ENCODE measurements around the gene TMEM250. TPM values are rescaled to one million over a fixed set of nuclear protein-coding genes. Genes with fewer than 3 reads are reported as not detected.

The TMEM250 gene
- total and polyA plus RNA-seq, 9 of the 15 experiments (the other 6 are each of a cell fraction or from before 2014, with no cell fraction given) = 0.32 to 44.6 (median 12.2) TPM

DNA sequence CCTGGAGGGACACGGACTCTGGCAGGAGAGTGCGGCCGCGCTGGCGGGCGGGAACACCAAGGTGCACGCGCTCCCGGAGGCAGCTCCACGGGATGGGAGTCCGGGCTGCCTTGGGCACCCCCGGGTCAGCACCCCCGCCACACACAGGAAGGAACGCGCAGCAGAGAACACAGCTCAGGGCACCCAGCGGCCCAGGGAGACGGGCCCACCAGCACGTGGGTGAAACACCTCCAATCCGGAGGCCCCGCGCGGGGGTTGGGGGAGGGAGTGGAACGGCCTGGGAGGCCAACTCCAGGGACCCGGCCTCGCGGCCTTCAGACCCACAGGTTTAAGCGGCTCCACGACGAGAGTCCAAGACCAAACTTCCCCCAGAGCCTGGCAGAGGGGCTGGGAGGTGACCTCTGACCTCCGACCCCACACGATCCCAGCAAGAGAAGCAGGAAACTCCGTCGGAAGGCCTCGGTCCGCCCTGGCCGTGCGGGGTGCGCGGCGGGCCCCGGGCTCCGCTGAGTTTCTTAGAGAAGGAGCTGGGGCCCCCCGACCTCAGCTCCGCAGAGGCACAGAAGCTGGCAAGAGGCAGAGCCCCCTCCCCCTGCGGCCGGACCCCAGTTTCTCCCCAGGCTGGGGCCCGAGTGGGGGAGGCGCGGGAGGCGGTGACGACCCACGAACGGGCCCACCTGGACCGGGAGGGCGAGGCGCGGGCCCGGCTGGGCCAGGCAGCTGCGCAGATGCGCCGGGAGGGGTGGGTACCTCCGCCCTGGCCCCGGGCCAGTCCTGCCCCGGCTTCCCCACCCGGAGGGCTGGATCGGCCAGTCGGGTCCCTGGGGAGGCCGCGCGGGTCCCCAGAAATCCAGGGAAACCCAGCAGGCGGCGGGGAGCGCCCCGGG lies 24.4 kb downstream of the TMEM250 start (continued):
- TF ChIP-seq ZBTB43 (CRISPR knock-in tag; IDR thresholded peaks at IDR 0.05) (no peak), THRAP3 (IDR thresholded peaks at IDR 0.05; ENCODE audit: borderline replicate concordance) (no peak), GATAD2B (IDR thresholded peaks at IDR 0.05; ENCODE audit: borderline replicate concordance) (no peak), ZNF589 (CRISPR knock-in tag; IDR thresholded peaks at IDR 0.05; ENCODE audit: low read depth) (no peak), SOX6 (IDR thresholded peaks at IDR 0.05) (no peak), NFRKB (IDR thresholded peaks at IDR 0.05; ENCODE audit: low read depth) (0 out of 2 replicates have a peak, but pooled peaks have one; percentile 19), FOS (IDR thresholded peaks at IDR 0.05; ENCODE audit: extremely low read depth, insufficient read length) (no peak), TAF9B (IDR thresholded peaks at IDR 0.05; ENCODE audit: partially characterized antibody) (no peak), FOXJ3 (CRISPR knock-in tag; IDR thresholded peaks at IDR 0.05) (no peak), MECOM (CRISPR knock-in tag; IDR thresholded peaks at IDR 0.05) (no peak), LEF1 (IDR thresholded peaks at IDR 0.05) (no peak), PTTG1 (tag; IDR thresholded peaks at IDR 0.05; ENCODE audit: low read depth) (no peak), MBD2 (IDR thresholded peaks at IDR 0.05; ENCODE audit: borderline replicate concordance, low read depth) (no peak), NEUROD1 (IDR thresholded peaks at IDR 0.05; ENCODE audit: borderline replicate concordance, low read depth, low read length, partially characterized antibody) (no peak), ZNF561 (CRISPR knock-in tag; conservative IDR thresholded peaks at IDR 0.05) (no peak), TOE1 (IDR thresholded peaks at IDR 0.05; ENCODE audit: borderline replicate concordance) (no peak), TOE1 (CRISPR knock-in tag; IDR thresholded peaks at IDR 0.05; ENCODE audit: borderline replicate concordance, low read depth) (no peak), POLR2G (IDR thresholded peaks at IDR 0.05; ENCODE audit: low read depth, low read length) (peak; percentile 72), NCOA2 (IDR thresholded peaks at IDR 0.05; ENCODE audit: partially characterized antibody in 2 of 2) (no peak), SMAD3 (CRISPR knock-in tag; conservative IDR thresholded peaks at IDR 0.05) (no peak), LCOR (CRISPR knock-in tag; IDR thresholded peaks at IDR 0.05) (no peak; the same call in 1 of the 2 replicates), CREB1 (IDR thresholded peaks at IDR 0.05) (no peak), CREB1 (CRISPR knock-in tag; IDR thresholded peaks at IDR 0.05) (no peak), ELF2 (CRISPR knock-in tag; IDR thresholded peaks at IDR 0.05) (no peak), ARID1B (IDR thresholded peaks at IDR 0.05) (no peak), ATF4 (CRISPR knock-in tag; IDR thresholded peaks at IDR 0.05) (no peak)
- TF ChIP-seq, protein P1, sequence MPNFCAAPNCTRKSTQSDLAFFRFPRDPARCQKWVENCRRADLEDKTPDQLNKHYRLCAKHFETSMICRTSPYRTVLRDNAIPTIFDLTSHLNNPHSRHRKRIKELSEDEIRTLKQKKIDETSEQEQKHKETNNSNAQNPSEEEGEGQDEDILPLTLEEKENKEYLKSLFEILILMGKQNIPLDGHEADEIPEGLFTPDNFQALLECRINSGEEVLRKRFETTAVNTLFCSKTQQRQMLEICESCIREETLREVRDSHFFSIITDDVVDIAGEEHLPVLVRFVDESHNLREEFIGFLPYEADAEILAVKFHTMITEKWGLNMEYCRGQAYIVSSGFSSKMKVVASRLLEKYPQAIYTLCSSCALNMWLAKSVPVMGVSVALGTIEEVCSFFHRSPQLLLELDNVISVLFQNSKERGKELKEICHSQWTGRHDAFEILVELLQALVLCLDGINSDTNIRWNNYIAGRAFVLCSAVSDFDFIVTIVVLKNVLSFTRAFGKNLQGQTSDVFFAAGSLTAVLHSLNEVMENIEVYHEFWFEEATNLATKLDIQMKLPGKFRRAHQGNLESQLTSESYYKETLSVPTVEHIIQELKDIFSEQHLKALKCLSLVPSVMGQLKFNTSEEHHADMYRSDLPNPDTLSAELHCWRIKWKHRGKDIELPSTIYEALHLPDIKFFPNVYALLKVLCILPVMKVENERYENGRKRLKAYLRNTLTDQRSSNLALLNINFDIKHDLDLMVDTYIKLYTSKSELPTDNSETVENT (CRISPR knock-in tag; IDR thresholded peaks at IDR 0.05) = no peak
